Stomach (tissue), 9 donors: Measurements from ENCODE around the gene ARX. TPM values are rescaled to one million over a fixed set of nuclear protein-coding genes. Genes with fewer than 3 reads are reported as not detected.

Experiments
- DNase-seq, 2 donors: peaks; one replicate each; pipeline versions ENCODE4 v3.0.0 to v3.0.0-alpha.2; 2013 to 2019
- H3K27ac ChIP-seq, 5 donors: fragments of 200-600 bp in 4 of 5; sonication (generic) in 4 of 5; one replicate each; pipeline ENCODE4 v1.5.1; 2013 to 2019; ENCODE audit warnings: mild to moderate bottlenecking in 1 of 5, moderate library complexity in 1 of 5
- H3K27me3 ChIP-seq, 3 donors: fragments of 200-600 bp; sonication (generic); one replicate each; pipeline ENCODE4 v1.5.1; 2017 to 2019; ENCODE audit warnings: mixed run types in 1 of 3
- H3K36me3 ChIP-seq, 4 donors: fragments of 200-600 bp; sonication (generic); 1 replicate in 3 of 4; 2 replicates in 1 of 4; pipeline ENCODE4 v1.5.1; 2016 to 2019
- H3K4me1 ChIP-seq, 4 donors: fragments of 200-600 bp; sonication (generic); one replicate each; pipeline ENCODE4 v1.5.1; 2016 to 2019
- H3K4me3 ChIP-seq, 4 donors: fragments of 200-600 bp; sonication (generic) in 3 of 4; one replicate each; pipeline ENCODE4 v1.5.1; 2016 to 2019; ENCODE audit warnings: mild to moderate bottlenecking in 1 of 4
- H3K9me3 ChIP-seq, 4 donors: fragments of 200-600 bp; sonication (generic); one replicate each; pipeline ENCODE4 v1.5.1; 2016 to 2019
- CTCF ChIP-seq, 7 experiments: fragments of 450-650 bp in 4 of 7; fragments of 200-600 bp in 3 of 7; sonication (generic) in 3 of 7; IDR thresholded peaks; one replicate each; pipeline ENCODE4 v1.5.1; 2016 to 2019; ENCODE audit warnings: antibody characterized with exemption in 7 of 7, control low read depth in 2 of 7, mild to moderate bottlenecking in 1 of 7
- EP300 ChIP-seq: sonication (generic); formaldehyde crosslinking; IDR thresholded peaks from one replicate; pipeline ENCODE4 v1.6.1; 2017; ENCODE audit warnings: antibody characterized with exemption
- POLR2A ChIP-seq, 4 donors: fragments of 450-650 bp; IDR thresholded peaks; one replicate each; pipeline ENCODE4 v1.6.1; 2016; ENCODE audit warnings: antibody characterized with exemption in 4 of 4, control low read depth in 2 of 4, mild to moderate bottlenecking in 1 of 4, moderate library complexity in 1 of 4
- POLR2AphosphoS5 ChIP-seq, 3 donors: sonication (generic); formaldehyde crosslinking; IDR thresholded peaks; one replicate each; pipeline ENCODE4 v1.6.1; 2016; ENCODE audit warnings: antibody characterized with exemption in 3 of 3
- WGBS, 5 donors: extraction: QIAGEN DNeasy Blood & Tissue Kit in 3 of 5; methylation state at CpG; one replicate each; pipeline versions ENCODE4 v1.1.5 to v1.1.7; 2013 to 2018; 5-methylcytosine and 5-hydroxymethylcytosine counted together
- intact Hi-C: fragments of 100-400 bp; cut with DNase I; formaldehyde crosslinking; loops from one replicate; pipeline ENCODE4 v1.15.1; 2023; ENCODE audit warnings: low total_unique reads
- polyA plus RNA-seq, 3 donors: library from polyadenylated mRNA; stranded (reverse); fragments of 200-250 nt; gene quantifications; one replicate each; pipeline ENCODE4 v1.2.3, GENCODE V29; 2013
- total RNA-seq, 5 donors: library from RNA; depleted of rRNA; stranded (reverse); fragments of >200 nt; gene quantifications; one replicate each; pipeline versions ENCODE4 v1.1.0 to v1.2.3, GENCODE V29; 2014 to 2016
- donor health status: healthy with polysubstance abuse.
- donor health status: Bipolar disorder and iron deficiency.
- donor health status: healthy.

ARX gene
- total and polyA plus RNA-seq, 8 donors: 0.18 to 1.8 (median 0.58) TPM; not detected in 1

GRCh38 chrX:25029288-25029825 lies 13.6 kb upstream of the ARX start:
- TF ChIP-seq EP300: no peak
- no peak for TF ChIP-seq POLR2A (IDR thresholded peaks at IDR 0.05)
- TF ChIP-seq POLR2AphosphoS5 (IDR thresholded peaks at IDR 0.05): no peak
- TF ChIP-seq CTCF (IDR thresholded peaks at IDR 0.05): no peak
- no peak for DNase-seq
- Histone ChIP-seq H3K4me1 (no peaks in the 10 kb centered on the region), H3K4me3 (no peak overlapping the region), H3K36me3 (no peaks in the 10 kb centered on the region), H3K9me3 (no peaks in the 10 kb centered on the region), H3K27me3 (peaks cover 0 to 15% (median 14%) of the 10 kb centered on the region in 3 donors), H3K27ac (no peak overlapping the region)
- intact Hi-C loops: no loop called here
- WGBS, 5 donors: 83 to 92% (median 88%) methylated on average over 9 to 16 of the region's 16 CpGs

- Histone ChIP-seq H3K4me1 (no peaks in the 10 kb centered on the region), H3K9me3 (no peaks in the 10 kb centered on the region), H3K27ac (no peak overlapping the region), H3K36me3 (no peaks in the 10 kb centered on the region), H3K27me3 (peaks cover 0 to 20% (median 15%) of the 10 kb centered on the region in 3 donors), H3K4me3 (no peak overlapping the region)
- no peak for DNase-seq
- intact Hi-C loops: no loop called here
- 65 to 76% (median 70%) methylated on average over 7 of the region's 7 CpGs for WGBS, 5 donors
- TF ChIP-seq EP300 (no peak), POLR2AphosphoS5 (IDR thresholded peaks at IDR 0.05) (no peak), CTCF (IDR thresholded peaks at IDR 0.05) (no peak), POLR2A (IDR thresholded peaks at IDR 0.05) (no peak)
Observed at GRCh38 chrX:25028726-25029125, 13.0 kb upstream of the ARX start.

GRCh38 chrX:25026576-25026975 lies 10.8 kb upstream of the ARX start:
- Histone ChIP-seq H3K9me3 (peaks cover 0 to 3% (median 0%) of the 10 kb centered on the region in 4 donors), H3K36me3 (no peaks in the 10 kb centered on the region), H3K27ac (no peak overlapping the region), H3K4me1 (peaks cover 0 to 5% (median 2%) of the 10 kb centered on the region in 4 donors), H3K4me3 (no peak overlapping the region), H3K27me3 (peaks cover 10 to 42% (median 35%) of the 10 kb centered on the region in 3 donors)
- intact Hi-C loops: no loop called here
- 37 to 57% (median 46%) methylated on average over 6 of the region's 6 CpGs for WGBS, 5 donors
- DNase-seq: no peak
- no peak for TF ChIP-seq EP300
- TF ChIP-seq POLR2A (IDR thresholded peaks at IDR 0.05): no peak
- no peak for TF ChIP-seq CTCF (IDR thresholded peaks at IDR 0.05)

GRCh38 chrX:25025615-25026014 lies 9.8 kb upstream of the ARX start:
- Histone ChIP-seq H3K27ac (no peak overlapping the region), H3K27me3 (peaks cover 17 to 51% (median 45%) of the 10 kb centered on the region in 3 donors), H3K4me1 (peaks cover 0 to 12% (median 8%) of the 10 kb centered on the region in 4 donors), H3K4me3 (no peak overlapping the region), H3K36me3 (no peaks in the 10 kb centered on the region), H3K9me3 (peaks cover 0 to 3% (median 0%) of the 10 kb centered on the region in 4 donors)
- DNase-seq: no peak
- WGBS, 5 donors: 58 to 71% (median 64%) methylated on average over 2 of the region's 2 CpGs
- intact Hi-C loops: no loop called here
- TF ChIP-seq POLR2A (IDR thresholded peaks at IDR 0.05) (no peak), EP300 (no peak), CTCF (IDR thresholded peaks at IDR 0.05) (no peak), POLR2AphosphoS5 (IDR thresholded peaks at IDR 0.05) (no peak)
